ENCODE results near the gene HCN4.

The HCN4 gene

GRCh38 chr15:73293773-73294172 is 75.0 kb downstream of the HCN4 start:
- no peak for DNase-seq

- no peak for DNase-seq
These were observed 77.3 kb downstream of the HCN4 start for GRCh38 chr15:73291441-73291840.

GRCh38 chr15:73287019-73287418 is 81.7 kb downstream of the HCN4 start:
- no peak for DNase-seq

- DNase-seq: no peak
These were observed 82.4 kb downstream of the HCN4 start for GRCh38 chr15:73286311-73286710.

GRCh38 chr15:73284090-73284716 is 84.6 kb downstream of the HCN4 start:
- DNase-seq: no peak

GRCh38 chr15:73283366-73283962 is 85.3 kb downstream of the HCN4 start:
- DNase-seq: no peak

- no peak for DNase-seq
These were observed 86.0 kb downstream of the HCN4 start for GRCh38 chr15:73282567-73283365.

- DNase-seq: no peak
These were observed 92.9 kb downstream of the HCN4 start for GRCh38 chr15:73275862-73276261.

GRCh38 chr15:73273181-73274002 is 95.4 kb downstream of the HCN4 start:
- no peak for DNase-seq

GRCh38 chr15:73270366-73271097 is 98.2 kb downstream of the HCN4 start:
- no peak for DNase-seq
